H1 (cell line): ENCODE measurements around the gene RAB3IL1. TPM values are rescaled to one million over a fixed set of nuclear protein-coding genes. Genes with fewer than 3 reads are reported as not detected.

Source experiments
- ASH2L ChIP-seq: fragments of 200-600, 300-600 bp; sonication (generic); IDR thresholded peaks from one replicate; pipeline ENCODE4 v1.7.1; 2017; ENCODE audit warnings: low read length
- BACH1 ChIP-seq: IDR thresholded peaks from 2 replicates; pipeline ENCODE4 v1.6.1; 2012; ENCODE audit warnings: low read length, improper control_type of control experiment
- CHD2 ChIP-seq: IDR thresholded peaks from 2 replicates; pipeline ENCODE4 v1.6.1; 2012; ENCODE audit warnings: low read length, improper control_type of control experiment
- EZH2 ChIP-seq: fragments of 200-600 bp; sonication (generic); IDR thresholded peaks from 2 replicates; pipeline ENCODE4 v1.7.1; 2012; ENCODE audit warnings: low read depth, mild to moderate bottlenecking, moderate library complexity, low read length, inconsistent platforms; ENCODE audit not compliant: severe bottlenecking
- JUN ChIP-seq: IDR thresholded peaks from 2 replicates; pipeline ENCODE4 v1.6.1; 2011; ENCODE audit warnings: low read depth, mild to moderate bottlenecking, improper control_type of control experiment, low read length
- MAFK ChIP-seq: IDR thresholded peaks from 2 replicates; pipeline ENCODE4 v1.6.1; 2012; ENCODE audit warnings: low read depth, mild to moderate bottlenecking, improper control_type of control experiment, low read length
- RBBP5 ChIP-seq: IDR thresholded peaks from 2 replicates; pipeline ENCODE4 v1.7.1; 2012; ENCODE audit warnings: low read depth, mild to moderate bottlenecking, inconsistent platforms, low read length, moderate library complexity, borderline replicate concordance
- TAF1 ChIP-seq: IDR thresholded peaks from 2 replicates; pipeline ENCODE4 v1.6.1; 2011; ENCODE audit warnings: mild to moderate bottlenecking, low read depth, low read length
- YY1 ChIP-seq: IDR thresholded peaks from 2 replicates; pipeline ENCODE4 v1.6.1; 2011; ENCODE audit warnings: low read depth, mild to moderate bottlenecking, low read length
- polyA plus RNA-seq, 7 experiments: library from polyadenylated mRNA; depleted of rRNA in 3 of 7; stranded (reverse) in 5 of 7; unstranded in 2 of 7; fragments of >200 nt in 5 of 7; fragments of 200-250 nt in 2 of 7; gene quantifications; 1 replicate in 5 of 7; 2 replicates in 1 of 7; 4 replicates in 1 of 7; pipeline versions ENCODE4 v1.2.1 to v1.2.3, GENCODE V29; 2011 to 2013; ENCODE audit warnings: missing spikeins in 2 of 7, mixed read lengths in 2 of 7
- total RNA-seq: library from RNA; stranded (reverse); fragmentation: NEBNext Ultra II Directional; extraction: Animal tissue kit (Norgen Biotek cat#: 25700); gene quantifications from 2 replicates; pipeline ENCODE4 v1.2.1, GENCODE V29; 2021
- TF ChIP-seq, protein P1 (sequence below): IDR thresholded peaks from 2 replicates; pipeline ENCODE4 v1.6.1; 2012; ENCODE audit warnings: inconsistent platforms

The RAB3IL1 gene
- total and polyA plus RNA-seq, 2 of the 8 experiments (the other 6 are each of a cell fraction or from before 2014, with no cell fraction given) = 6.8 to 7.9 TPM

DNA sequence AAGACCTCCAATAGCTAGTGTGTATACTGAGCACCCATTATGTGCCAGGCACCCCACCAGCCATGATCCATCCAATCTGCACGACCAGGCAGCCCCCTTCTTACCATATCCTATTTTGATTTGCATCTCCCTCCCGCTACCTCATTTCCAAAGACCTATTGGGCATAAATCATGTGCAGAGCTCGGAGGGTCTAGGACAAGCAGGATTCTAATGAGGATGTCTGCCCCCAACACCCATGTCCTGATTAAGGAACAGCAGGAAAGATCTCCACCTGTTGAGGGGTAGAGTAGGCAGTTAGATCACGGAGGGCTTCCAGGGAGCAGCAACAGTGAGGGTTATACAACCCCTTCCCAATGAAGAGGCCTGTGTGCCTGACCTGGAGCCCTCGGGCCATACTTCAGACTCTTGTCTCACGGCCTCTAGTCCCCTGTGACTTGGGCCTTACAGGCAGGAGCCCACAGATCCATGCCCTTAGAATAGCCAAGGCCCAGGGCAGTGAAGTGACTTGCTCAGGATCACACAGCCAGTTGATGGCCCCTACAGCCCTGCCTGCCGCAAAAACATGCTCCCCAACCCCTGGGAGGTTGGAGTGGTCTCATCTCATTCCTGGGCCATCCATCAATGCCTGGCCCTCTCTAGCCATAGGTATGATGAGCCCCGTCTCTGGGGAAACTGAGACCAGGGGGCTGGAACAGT lies 3.5 kb downstream of the RAB3IL1 start (continued):
- TF ChIP-seq RBBP5 (no peak), TAF1 (no peak), JUN (no peak), CHD2 (no peak), BACH1 (no peak), EZH2 (no peak), ASH2L (no peak), MAFK (no peak), YY1 (no peak)
- TF ChIP-seq, protein P1, sequence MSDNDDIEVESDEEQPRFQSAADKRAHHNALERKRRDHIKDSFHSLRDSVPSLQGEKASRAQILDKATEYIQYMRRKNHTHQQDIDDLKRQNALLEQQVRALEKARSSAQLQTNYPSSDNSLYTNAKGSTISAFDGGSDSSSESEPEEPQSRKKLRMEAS = no peak
